Right atrium auricular region (tissue), 2 donors: ENCODE results near the gene NDUFS5. TPM values are rescaled to one million over a fixed set of nuclear protein-coding genes. Genes with fewer than 3 reads are reported as not detected.

Experiments
- DNase-seq: peaks from one replicate; pipeline ENCODE4 v3.0.0-alpha.2; 2019; ENCODE audit warnings: low spot score
- H3K27ac ChIP-seq, 2 donors: fragments of 200-600 bp; sonication (generic); 1 replicate in 1 of 2; 2 replicates in 1 of 2; pipeline ENCODE4 v1.5.1; 2016 to 2019
- H3K27me3 ChIP-seq, 2 donors: fragments of 200-600 bp; sonication (generic); one replicate each; pipeline versions ENCODE4 v1.5.1 to v1.6.0; 2017 to 2019
- H3K36me3 ChIP-seq: fragments of 200-600 bp; sonication (generic); one replicate; pipeline ENCODE4 v1.5.1; 2016
- H3K4me1 ChIP-seq, 2 donors: fragments of 200-600 bp; sonication (generic); one replicate each; pipeline versions ENCODE4 v1.5.1 to v1.6.0; 2017 to 2019
- H3K4me3 ChIP-seq, 2 donors: fragments of 200-600 bp; sonication (generic); 1 replicate in 1 of 2; 2 replicates in 1 of 2; pipeline ENCODE4 v1.5.1; 2017 to 2019; ENCODE audit warnings: mild to moderate bottlenecking in 1 of 2, moderate library complexity in 1 of 2
- H3K9me3 ChIP-seq, 2 donors: fragments of 200-600 bp; sonication (generic); one replicate each; pipeline ENCODE4 v1.5.1; 2019
- total RNA-seq, 2 donors: library from RNA; depleted of rRNA; stranded (reverse); fragments of >200 nt; gene quantifications; one replicate each; pipeline ENCODE4 v1.1.0, GENCODE V29; 2016
- TF ChIP-seq, protein P1 (sequence below), 2 donors: fragments of 200-600 bp; sonication (generic); IDR thresholded peaks; one replicate each; pipeline ENCODE4 v1.5.1; 2019; ENCODE audit warnings: antibody characterized with exemption in 2 of 2

The NDUFS5 gene
- total RNA-seq, 2 donors from 2014 or later, result 1,281 to 1,828 TPM

DNA sequence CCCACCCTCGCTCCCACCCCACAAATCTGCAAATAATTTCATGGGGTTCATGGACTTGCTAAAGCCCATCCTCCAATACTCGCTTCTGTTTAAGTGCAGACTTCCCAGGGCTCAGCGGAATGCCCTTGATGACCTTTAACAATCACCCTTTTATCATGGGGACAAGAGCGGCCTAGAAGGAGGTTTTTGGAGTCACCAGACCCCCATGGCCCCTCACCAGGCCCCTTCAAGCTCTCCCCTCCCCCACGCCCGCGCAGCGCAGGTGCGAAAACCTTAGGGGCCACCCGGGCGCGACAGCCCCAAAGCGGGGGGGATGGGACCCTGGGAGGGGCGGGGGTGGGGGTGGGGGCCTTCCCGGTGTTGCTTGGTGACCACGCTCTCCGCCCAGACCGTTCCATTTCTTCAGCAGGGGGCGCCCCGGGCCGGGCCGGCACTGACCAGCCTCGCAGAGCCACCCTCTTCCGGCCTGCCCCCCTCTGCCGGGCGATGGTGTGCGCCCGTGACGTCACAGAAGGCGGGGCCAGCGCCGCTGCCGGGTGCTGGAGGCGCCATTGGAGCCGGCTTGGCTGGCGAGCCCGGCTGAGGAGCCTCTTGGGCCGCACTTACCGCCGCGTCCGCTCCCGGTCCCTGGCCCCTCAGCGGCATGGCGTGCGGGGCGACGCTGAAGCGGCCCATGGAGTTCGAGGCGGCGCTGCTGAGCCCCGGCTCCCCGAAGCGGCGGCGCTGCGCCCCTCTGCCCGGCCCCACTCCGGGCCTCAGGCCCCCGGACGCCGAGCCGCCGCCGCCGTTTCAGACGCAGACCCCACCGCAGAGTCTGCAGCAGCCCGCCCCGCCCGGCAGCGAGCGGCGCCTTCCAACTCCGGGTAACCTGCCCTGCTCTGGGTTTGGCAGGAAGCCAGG, 35.2 kb upstream of the NDUFS5 start, which contains the start of gene AKIRIN1:
Gene AKIRIN1, plus strand, starts transcription at position 539 of the 900 bp plus-strand sequence. Its CDS starts 105 bp downstream, at position 644.
- no peaks in the 10 kb centered on the region for H3K27me3 ChIP-seq
- H3K4me3 ChIP-seq, result peak within 1 kb of the TSS; percentile 100
- TF ChIP-seq, protein P1, sequence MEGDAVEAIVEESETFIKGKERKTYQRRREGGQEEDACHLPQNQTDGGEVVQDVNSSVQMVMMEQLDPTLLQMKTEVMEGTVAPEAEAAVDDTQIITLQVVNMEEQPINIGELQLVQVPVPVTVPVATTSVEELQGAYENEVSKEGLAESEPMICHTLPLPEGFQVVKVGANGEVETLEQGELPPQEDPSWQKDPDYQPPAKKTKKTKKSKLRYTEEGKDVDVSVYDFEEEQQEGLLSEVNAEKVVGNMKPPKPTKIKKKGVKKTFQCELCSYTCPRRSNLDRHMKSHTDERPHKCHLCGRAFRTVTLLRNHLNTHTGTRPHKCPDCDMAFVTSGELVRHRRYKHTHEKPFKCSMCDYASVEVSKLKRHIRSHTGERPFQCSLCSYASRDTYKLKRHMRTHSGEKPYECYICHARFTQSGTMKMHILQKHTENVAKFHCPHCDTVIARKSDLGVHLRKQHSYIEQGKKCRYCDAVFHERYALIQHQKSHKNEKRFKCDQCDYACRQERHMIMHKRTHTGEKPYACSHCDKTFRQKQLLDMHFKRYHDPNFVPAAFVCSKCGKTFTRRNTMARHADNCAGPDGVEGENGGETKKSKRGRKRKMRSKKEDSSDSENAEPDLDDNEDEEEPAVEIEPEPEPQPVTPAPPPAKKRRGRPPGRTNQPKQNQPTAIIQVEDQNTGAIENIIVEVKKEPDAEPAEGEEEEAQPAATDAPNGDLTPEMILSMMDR (IDR thresholded peaks at IDR 0.05), result peak; percentile 18 to 35
- H3K4me1 ChIP-seq, result peaks cover 0 to 35% of the 10 kb centered on the region in 2 donors
- peak; percentile 97 for DNase-seq
- H3K36me3 ChIP-seq, result peaks cover 6% of the 10 kb centered on the region
- H3K27ac ChIP-seq, result peak within 1 kb of the TSS; percentile 95 to 97
- no peaks in the 10 kb centered on the region for H3K9me3 ChIP-seq

DNA sequence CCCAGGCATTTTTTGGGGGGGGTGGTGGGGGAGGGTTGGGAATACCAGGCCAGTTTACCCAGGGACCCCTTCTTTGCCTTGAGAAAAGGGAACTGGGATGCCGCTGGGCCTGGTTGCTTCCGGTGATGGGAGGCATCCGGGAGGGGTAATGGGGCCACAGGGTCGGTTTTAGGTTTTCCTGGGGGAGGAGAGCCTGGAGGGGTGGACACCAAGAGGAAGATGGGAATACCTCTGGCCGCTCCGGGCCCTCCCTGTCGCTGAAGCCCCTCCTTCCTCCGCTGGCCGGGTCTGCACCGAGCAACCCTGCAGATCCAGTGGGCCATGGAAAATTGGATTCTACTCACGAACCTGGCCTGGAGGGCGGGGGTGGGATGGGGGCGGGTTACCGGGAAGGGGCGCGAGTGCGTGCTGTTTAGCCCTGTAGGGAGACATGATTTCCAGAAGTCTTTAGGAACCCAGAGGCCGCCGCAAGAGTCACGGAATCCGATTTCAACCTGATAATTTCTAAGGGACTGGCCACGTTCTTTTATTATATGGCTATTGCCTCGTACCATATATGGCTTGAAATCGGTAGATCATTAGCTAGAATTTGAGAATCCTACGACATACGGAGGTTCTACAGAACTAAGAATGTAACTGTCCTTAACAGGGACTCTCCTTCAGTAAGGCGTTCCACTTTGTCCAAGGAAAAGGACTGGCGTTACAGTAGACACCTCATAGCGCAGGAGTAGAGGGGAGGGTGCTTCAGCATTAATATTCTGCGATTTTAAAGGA, 34.3 kb upstream of the NDUFS5 start:
- H3K36me3 ChIP-seq, result peaks cover 7% of the 10 kb centered on the region
- TF ChIP-seq, protein P1 (IDR thresholded peaks at IDR 0.05), result no peak
- peaks cover 0 to 43% of the 10 kb centered on the region in 2 donors for H3K4me1 ChIP-seq
- peak overlapping the region; percentile 95 to 97 for H3K27ac ChIP-seq
- DNase-seq, result peak; percentile 59
- H3K4me3 ChIP-seq, result peak overlapping the region; percentile 100
- no peaks in the 10 kb centered on the region for H3K9me3 ChIP-seq
- no peaks in the 10 kb centered on the region for H3K27me3 ChIP-seq

DNA sequence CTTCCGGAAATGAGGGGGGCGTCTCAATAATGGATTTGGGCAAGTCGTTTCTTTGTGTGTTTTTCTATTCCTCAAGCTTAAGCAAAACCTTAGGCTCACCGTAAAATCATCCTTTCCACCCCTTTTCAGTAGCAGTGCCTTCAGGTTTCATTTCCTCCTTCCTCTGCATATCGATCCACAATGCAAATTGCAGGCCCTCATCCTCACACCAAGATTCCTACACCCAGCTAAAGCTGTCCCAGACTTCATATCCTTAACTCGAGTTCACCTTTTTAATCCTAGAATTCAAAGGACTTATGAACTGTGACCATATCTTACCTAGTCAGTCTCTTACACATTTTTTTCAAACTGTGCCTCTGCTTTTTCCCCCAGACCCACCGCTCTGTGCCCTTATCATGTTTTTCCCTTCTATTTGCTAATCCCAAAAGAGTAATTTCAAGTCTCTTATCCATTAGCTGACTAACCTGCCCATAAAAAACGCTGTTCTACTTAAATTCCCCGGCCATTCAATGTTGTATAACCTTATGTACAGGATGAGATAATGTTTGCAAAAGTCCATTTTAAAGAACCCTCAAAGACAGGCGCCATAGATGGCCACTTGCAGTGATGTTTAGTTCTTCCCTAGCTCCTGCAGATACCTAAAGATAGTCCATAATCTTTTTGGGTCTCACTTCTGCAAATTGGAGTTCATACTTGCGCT, 33.6 kb upstream of the NDUFS5 start:
- peaks cover 7% of the 10 kb centered on the region for H3K36me3 ChIP-seq
- H3K4me3 ChIP-seq, result peak overlapping the region; percentile 100
- no peak for DNase-seq
- H3K4me1 ChIP-seq, result peaks cover 0 to 50% of the 10 kb centered on the region in 2 donors
- TF ChIP-seq, protein P1 (IDR thresholded peaks at IDR 0.05), result no peak
- peak overlapping the region; percentile 95 to 97 for H3K27ac ChIP-seq
- H3K27me3 ChIP-seq, result no peaks in the 10 kb centered on the region
- H3K9me3 ChIP-seq, result no peaks in the 10 kb centered on the region

DNA sequence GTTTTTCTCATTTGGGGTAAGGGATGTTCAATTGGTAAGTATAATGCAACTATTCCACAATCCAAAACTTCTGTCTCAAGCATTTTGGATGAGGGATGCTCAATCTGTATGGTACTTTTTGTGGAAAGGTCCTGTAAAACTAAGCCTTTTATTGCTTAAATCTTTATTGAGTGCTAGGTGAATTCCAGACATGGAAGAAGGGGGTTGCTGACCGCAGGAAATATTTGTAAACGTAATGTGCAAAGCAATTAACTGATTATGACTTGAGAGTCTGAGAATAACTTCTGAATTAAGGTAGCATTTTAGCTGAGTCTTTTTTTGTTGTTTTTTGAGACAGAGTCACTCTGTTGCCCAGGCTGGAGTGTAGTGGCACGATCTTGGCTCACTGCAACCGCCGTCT, 32.0 kb upstream of the NDUFS5 start:
- H3K36me3 ChIP-seq, result peaks cover 20% of the 10 kb centered on the region
- H3K4me1 ChIP-seq, result peaks cover 0 to 59% of the 10 kb centered on the region in 2 donors
- no peak for DNase-seq
- TF ChIP-seq, protein P1 (IDR thresholded peaks at IDR 0.05), result no peak
- no peaks in the 10 kb centered on the region for H3K27me3 ChIP-seq
- no peaks in the 10 kb centered on the region for H3K9me3 ChIP-seq
- H3K4me3 ChIP-seq, result no peak overlapping the region
- H3K27ac ChIP-seq, result no peak overlapping the region
